CD8-positive, alpha-beta memory T cell (primary cell): ENCODE data around the gene CHST8. TPM values are rescaled to one million over a fixed set of nuclear protein-coding genes. Genes with fewer than 3 reads are reported as not detected.

Experiments used
- CTCF ChIA-PET: fragments of 350-600 bp; sonication (Branson Sonifier 250); formaldehyde crosslinking; loops from one replicate; lab custom pipeline; 2021; ENCODE audit warnings: antibody characterized with exemption; lab: Charles Lee
- POLR2A ChIA-PET: fragments of 350-600 bp; sonication (Branson Sonifier 250); formaldehyde crosslinking; loops from one replicate; lab custom pipeline; 2021; ENCODE audit warnings: antibody characterized with exemption; lab: Charles Lee
- DNase-seq, 5 donors: peaks; one replicate each; pipeline versions ENCODE4 v3.0.0 to v3.0.0-alpha.2; 2020 to 2022; ENCODE audit warnings: mixed read lengths in 1 of 5
- H3K27ac ChIP-seq: one replicate; pipeline ENCODE4 v1.7.0; 2013; ENCODE audit warnings: low read depth, mild to moderate bottlenecking, low read length, moderate library complexity
- H3K27me3 ChIP-seq: 2 replicates; pipeline ENCODE4 v1.7.0; 2013; ENCODE audit warnings: low read length, mild to moderate bottlenecking; ENCODE audit not compliant: insufficient read depth, poor library complexity, severe bottlenecking
- H3K36me3 ChIP-seq: 2 replicates; pipeline ENCODE4 v1.7.0; 2013; ENCODE audit warnings: mild to moderate bottlenecking, low read length, moderate library complexity; ENCODE audit not compliant: insufficient read depth
- H3K4me1 ChIP-seq: 2 replicates; pipeline ENCODE4 v1.7.0; 2013; ENCODE audit warnings: mild to moderate bottlenecking, low read length, moderate library complexity; ENCODE audit not compliant: insufficient read depth
- H3K4me3 ChIP-seq: 2 replicates; pipeline ENCODE4 v1.7.0; 2013; ENCODE audit warnings: mild to moderate bottlenecking, low read length
- H3K9me3 ChIP-seq: 2 replicates; pipeline ENCODE4 v1.7.0; 2013; ENCODE audit warnings: mild to moderate bottlenecking, low read length
- H3K27ac Mint-ChIP-seq, 8 donors: one replicate each; pipeline ENCODE4 v1.8.0; 2020 to 2021; ENCODE audit warnings: mixed read lengths in 8 of 8, mild to moderate bottlenecking in 6 of 8, inconsistent platforms in 3 of 8, moderate library complexity in 3 of 8
- H3K27me3 Mint-ChIP-seq, 2 donors: one replicate each; pipeline ENCODE4 v1.8.0; 2020 to 2021; ENCODE audit warnings: mixed read lengths in 2 of 2, mild to moderate bottlenecking in 1 of 2, moderate library complexity in 1 of 2
- H3K36me3 Mint-ChIP-seq, 3 donors: one replicate each; pipeline ENCODE4 v1.8.0; 2020 to 2021; ENCODE audit warnings: mixed read lengths in 3 of 3, inconsistent platforms in 1 of 3, mild to moderate bottlenecking in 1 of 3
- H3K4me1 Mint-ChIP-seq, 3 donors: one replicate each; pipeline ENCODE4 v1.8.0; 2020 to 2021; ENCODE audit warnings: mixed read lengths in 3 of 3, inconsistent platforms in 1 of 3, mild to moderate bottlenecking in 1 of 3
- H3K4me3 Mint-ChIP-seq, 7 donors: one replicate each; pipeline ENCODE4 v1.8.0; 2020 to 2021; ENCODE audit warnings: mixed read lengths in 7 of 7, mild to moderate bottlenecking in 6 of 7, moderate library complexity in 4 of 7, inconsistent platforms in 2 of 7
- H3K9me3 Mint-ChIP-seq, 5 donors: one replicate each; pipeline ENCODE4 v1.8.0; 2020 to 2022; ENCODE audit warnings: mixed read lengths in 5 of 5, mild to moderate bottlenecking in 3 of 5, moderate library complexity in 2 of 5, inconsistent platforms in 1 of 5
- polyA plus RNA-seq: library from polyadenylated mRNA; unstranded; fragments of 300-500 nt; fragmentation: Illumina TruSeq; gene quantifications from one replicate; pipeline ENCODE4 v1.2.3, GENCODE V29; 2021
- total RNA-seq, 2 experiments: library from RNA; stranded (reverse); gene quantifications; one replicate each; pipeline ENCODE4 v1.2.3, GENCODE V29; 2021

CHST8 gene
- total and polyA plus RNA-seq, 3 experiments from 2014 or later: not detected

DNA sequence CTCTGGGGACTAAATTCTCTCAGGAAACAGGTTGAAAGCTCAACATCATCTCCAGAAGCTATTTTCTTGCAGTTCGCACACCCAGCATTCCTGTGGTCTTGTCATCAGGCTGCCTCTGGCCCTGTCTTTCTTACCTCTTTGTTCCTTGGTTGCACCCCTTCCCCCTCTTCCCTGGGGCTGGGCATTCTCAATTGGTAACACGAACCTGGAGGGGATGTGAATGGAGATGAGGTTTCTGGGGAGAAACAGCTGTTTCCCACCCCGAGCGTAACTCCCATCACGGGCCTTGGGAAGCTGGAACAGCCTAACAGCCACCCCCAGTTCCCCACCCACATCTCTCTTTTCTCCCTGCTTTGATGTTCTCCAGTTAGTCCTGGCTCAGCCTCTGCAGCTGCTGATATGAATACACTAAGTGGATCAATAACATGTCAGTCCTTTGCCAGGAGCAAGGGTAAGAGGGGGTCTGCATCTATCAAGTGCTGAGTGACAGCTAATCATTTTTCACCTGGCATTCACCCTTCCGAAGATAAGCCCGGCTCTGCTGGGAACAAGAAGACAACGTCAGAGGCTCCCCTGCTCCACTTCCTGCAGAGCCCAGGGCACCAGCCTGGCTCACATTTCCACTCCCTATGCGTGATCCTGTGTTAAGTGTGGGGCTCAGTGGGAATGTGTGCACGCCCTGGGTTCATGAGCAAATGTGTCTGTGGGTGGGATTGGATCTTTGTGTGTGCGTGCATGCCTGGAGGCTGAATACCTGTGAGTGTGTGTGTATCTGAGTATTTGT, 100.9 kb downstream of the CHST8 start:
- peaks cover 16 to 24% of the 10 kb centered on the region in 2 donors for H3K27me3 Mint-ChIP-seq
- no peaks in the 10 kb centered on the region for H3K4me1 Mint-ChIP-seq
- Histone ChIP-seq H3K27me3 (no peaks in the 10 kb centered on the region), H3K4me3 (no peak overlapping the region), H3K27ac (no peak overlapping the region), H3K9me3 (no peaks in the 10 kb centered on the region), H3K4me1 (no peaks in the 10 kb centered on the region), H3K36me3 (no peaks in the 10 kb centered on the region)
- H3K4me3 Mint-ChIP-seq: no peak overlapping the region
- H3K36me3 Mint-ChIP-seq: no peaks in the 10 kb centered on the region
- peaks cover 0 to 10% (median 0%) of the 10 kb centered on the region in 5 donors for H3K9me3 Mint-ChIP-seq
- ChIA-PET CTCF (no interaction called here), POLR2A (no interaction called here)
- DNase-seq: no peak
- H3K27ac Mint-ChIP-seq: no peak overlapping the region

DNA sequence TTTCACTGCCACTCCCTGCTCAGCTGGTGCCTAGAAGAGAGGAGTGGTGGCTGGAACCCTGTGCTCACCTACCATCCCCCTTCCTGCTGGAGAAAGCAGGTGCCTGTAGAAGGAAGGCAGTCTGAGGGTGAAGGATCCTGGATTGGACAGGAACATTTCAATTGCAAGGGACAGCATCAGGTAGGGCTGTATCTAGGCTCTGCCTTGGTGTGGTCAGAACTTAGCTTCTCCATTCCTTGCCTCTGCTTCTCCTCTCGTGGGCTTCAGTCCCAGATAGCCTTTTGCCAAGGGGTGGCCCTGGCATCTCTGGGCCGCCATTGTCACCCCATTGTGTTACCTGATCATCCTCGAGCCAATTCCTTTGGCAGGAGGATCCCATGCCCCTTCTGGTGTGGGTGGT, 101.8 kb downstream of the CHST8 start:
- Mint-ChIP-seq H3K4me3 (peak overlapping the region in 1 of 7 donors; percentile 13), H3K27me3 (peaks cover 20 to 28% of the 10 kb centered on the region in 2 donors), H3K36me3 (no peaks in the 10 kb centered on the region), H3K9me3 (peaks cover 0 to 6% (median 0%) of the 10 kb centered on the region in 5 donors), H3K4me1 (no peaks in the 10 kb centered on the region), H3K27ac (peak overlapping the region in 1 of 8 donors; percentile 21)
- CTCF ChIA-PET: no interaction called here
- H3K27ac ChIP-seq: no peak overlapping the region
- POLR2A ChIA-PET: no interaction called here
- H3K9me3 ChIP-seq: no peaks in the 10 kb centered on the region
- no peak overlapping the region for H3K4me3 ChIP-seq
- no peaks in the 10 kb centered on the region for H3K4me1 ChIP-seq
- no peaks in the 10 kb centered on the region for H3K36me3 ChIP-seq
- DNase-seq: no peak
- H3K27me3 ChIP-seq: no peaks in the 10 kb centered on the region

DNA sequence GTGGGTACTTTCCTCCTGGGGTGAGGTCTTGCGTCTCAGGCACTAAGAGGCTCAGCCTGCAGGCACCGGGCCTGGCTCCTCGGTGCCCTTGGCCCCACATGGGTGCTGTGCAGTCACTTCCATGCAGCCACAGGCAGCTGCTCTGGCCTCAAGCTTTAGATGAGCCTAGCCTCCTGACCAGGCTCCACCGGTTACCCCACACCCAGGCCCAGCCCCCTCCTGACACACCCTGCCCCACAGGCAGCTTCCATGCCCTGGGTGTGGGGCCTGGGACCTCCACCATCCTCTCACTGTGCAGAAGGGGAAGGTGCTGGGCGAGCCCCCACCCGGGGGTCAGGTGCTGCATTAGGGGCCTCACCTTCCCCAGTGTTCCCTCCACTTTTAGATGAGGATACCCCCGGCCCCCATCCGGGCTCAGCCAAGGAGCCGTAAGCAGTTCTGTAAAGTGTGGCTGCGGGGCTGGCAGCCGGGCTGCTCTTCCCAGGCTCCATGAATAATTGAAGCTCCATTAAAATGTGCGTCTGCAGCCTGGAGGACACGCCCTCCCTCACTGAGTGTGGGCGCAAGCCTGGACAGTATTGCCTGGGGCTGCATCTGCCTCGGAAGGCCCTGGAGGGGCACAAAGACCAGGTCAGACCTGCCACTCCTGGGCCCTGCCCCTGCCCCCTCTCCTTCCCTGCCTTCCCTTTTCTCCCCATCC, 102.4 kb downstream of the CHST8 start:
- Mint-ChIP-seq H3K36me3 (no peaks in the 10 kb centered on the region), H3K27me3 (peaks cover 17 to 21% of the 10 kb centered on the region in 2 donors), H3K4me3 (no peak overlapping the region)

DNA sequence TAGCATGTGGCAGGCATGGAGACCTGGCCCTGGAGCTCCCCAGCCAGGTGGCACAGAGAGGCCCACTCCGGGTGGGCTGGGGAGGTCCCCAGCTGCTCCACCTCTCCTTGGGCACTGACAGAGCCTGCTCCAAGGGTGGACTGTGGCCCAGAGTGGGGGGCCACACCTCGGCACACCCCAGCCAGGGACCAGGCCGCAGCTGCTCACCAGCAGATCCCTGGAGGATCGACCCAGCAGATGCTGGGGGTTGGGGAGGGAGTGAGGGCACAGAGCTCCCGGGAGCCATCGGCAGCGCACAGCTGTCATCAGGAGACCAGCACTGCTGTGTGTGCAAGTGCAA, 102.9 kb downstream of the CHST8 start:
- Histone ChIP-seq H3K4me1 (no peaks in the 10 kb centered on the region), H3K27me3 (no peaks in the 10 kb centered on the region), H3K36me3 (no peaks in the 10 kb centered on the region), H3K4me3 (no peak overlapping the region), H3K9me3 (no peaks in the 10 kb centered on the region), H3K27ac (no peak overlapping the region)
- H3K9me3 Mint-ChIP-seq: peaks cover 0 to 6% (median 0%) of the 10 kb centered on the region in 5 donors
- H3K27me3 Mint-ChIP-seq: peaks cover 17 to 20% of the 10 kb centered on the region in 2 donors
- no peaks in the 10 kb centered on the region for H3K4me1 Mint-ChIP-seq
- H3K4me3 Mint-ChIP-seq: no peak overlapping the region
- CTCF ChIA-PET: no interaction called here
- POLR2A ChIA-PET: no interaction called here
- H3K36me3 Mint-ChIP-seq: no peaks in the 10 kb centered on the region
- no peak for DNase-seq
- H3K27ac Mint-ChIP-seq: no peak overlapping the region

More for the DNA sequence above, 102.4 kb downstream of the CHST8 start:
- Mint-ChIP-seq H3K27ac (no peak overlapping the region), H3K4me1 (no peaks in the 10 kb centered on the region), H3K9me3 (peaks cover 0 to 4% (median 0%) of the 10 kb centered on the region in 5 donors)
- DNase-seq: no peak
- ChIA-PET CTCF (no interaction called here), POLR2A (no interaction called here)
- Histone ChIP-seq H3K36me3 (no peaks in the 10 kb centered on the region), H3K4me1 (no peaks in the 10 kb centered on the region), H3K4me3 (no peak overlapping the region), H3K27me3 (no peaks in the 10 kb centered on the region), H3K9me3 (no peaks in the 10 kb centered on the region), H3K27ac (no peak overlapping the region)

DNA sequence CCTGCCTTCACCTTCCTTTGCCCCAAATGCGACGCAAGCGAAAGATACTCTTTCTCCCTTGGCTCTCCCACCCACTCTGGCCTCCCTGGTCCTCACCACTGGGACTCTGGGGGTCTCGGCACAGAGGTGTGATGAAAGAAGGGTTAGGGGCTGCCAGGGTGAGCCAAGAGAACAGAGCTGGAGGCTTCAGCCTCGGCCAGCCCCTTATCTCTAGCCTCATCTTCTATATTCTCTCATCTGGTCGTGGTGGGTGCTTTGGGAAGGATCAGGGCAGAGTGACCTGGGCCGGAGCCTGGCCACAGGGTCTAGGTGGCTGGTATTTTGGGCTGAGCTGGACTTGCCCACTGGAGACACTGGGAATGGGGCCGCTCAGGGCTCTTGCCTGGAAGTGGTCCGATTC, 103.8 kb downstream of the CHST8 start:
- no peak for DNase-seq
- Mint-ChIP-seq H3K36me3 (no peaks in the 10 kb centered on the region), H3K4me1 (no peaks in the 10 kb centered on the region), H3K27ac (no peak overlapping the region), H3K4me3 (no peak overlapping the region), H3K9me3 (peaks cover 0 to 5% (median 0%) of the 10 kb centered on the region in 5 donors), H3K27me3 (peaks cover 15 to 21% of the 10 kb centered on the region in 2 donors)
- Histone ChIP-seq H3K27ac (no peak overlapping the region), H3K36me3 (no peaks in the 10 kb centered on the region), H3K9me3 (no peaks in the 10 kb centered on the region), H3K4me3 (no peak overlapping the region), H3K27me3 (no peaks in the 10 kb centered on the region), H3K4me1 (no peaks in the 10 kb centered on the region)
- ChIA-PET POLR2A (no interaction called here), CTCF (no interaction called here)

DNA sequence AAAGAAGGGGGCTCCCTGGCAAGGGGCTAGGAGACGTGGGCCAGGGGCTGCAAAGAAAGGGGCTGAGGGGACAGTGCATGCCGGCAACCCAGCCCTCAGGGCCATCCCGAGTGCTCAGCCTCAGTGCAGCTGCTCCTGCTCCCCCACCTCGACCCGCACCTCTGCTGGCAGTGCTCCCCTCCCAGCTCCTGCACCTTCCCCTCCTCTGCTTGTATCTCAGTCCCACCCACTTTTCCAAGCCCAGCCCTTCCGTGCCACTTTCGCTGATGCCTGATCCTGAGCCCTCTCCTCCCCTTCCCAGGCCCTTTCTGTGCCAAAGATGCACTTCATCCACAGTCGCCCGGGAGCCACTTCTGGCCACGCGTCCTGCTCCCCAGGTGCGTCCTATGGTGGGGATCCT, 105.0 kb downstream of the CHST8 start:
- Mint-ChIP-seq H3K4me3 (no peak overlapping the region), H3K4me1 (no peaks in the 10 kb centered on the region)
- DNase-seq: no peak

DNA sequence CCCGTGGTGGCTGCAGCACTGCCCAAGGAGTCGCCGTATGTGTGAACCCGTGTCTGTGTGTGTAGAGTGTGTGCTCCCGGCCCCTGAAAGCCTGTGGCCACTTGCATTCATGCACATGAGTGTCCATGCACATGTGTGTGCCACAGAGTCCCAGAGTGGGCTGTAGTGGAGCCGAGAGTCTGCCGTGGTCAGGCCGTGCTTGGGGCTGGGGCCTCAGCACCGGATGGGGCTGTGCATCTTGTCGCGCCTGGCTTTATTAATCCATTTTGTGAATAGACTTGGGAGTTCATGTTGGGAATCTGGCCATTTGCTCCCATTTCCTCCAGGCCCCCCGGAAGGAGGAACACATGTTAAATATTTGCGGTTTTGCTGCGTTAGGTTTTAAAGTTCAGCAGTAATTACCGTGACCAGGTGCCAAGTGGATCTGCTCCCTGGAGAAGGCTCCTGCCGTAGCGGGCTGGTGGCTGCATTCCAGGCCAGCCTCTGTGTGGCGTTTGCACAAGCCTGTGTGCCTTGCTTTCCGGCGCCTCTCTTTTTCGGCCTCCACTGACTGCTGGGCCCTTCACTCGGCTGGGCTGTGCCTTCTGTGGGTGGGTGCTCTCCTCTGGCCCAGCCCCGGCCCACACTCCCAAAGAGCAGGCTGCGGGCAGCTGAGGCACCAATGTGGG, 105.7 kb downstream of the CHST8 start:
- no peaks in the 10 kb centered on the region for H3K4me1 ChIP-seq

More for the DNA sequence above, 105.0 kb downstream of the CHST8 start:
- Histone ChIP-seq H3K4me1 (no peaks in the 10 kb centered on the region), H3K9me3 (no peaks in the 10 kb centered on the region), H3K4me3 (no peak overlapping the region), H3K36me3 (no peaks in the 10 kb centered on the region), H3K27ac (no peak overlapping the region), H3K27me3 (no peaks in the 10 kb centered on the region)
- Mint-ChIP-seq H3K36me3 (no peaks in the 10 kb centered on the region), H3K9me3 (peaks cover 0 to 5% (median 0%) of the 10 kb centered on the region in 5 donors), H3K27me3 (peaks cover 13 to 19% of the 10 kb centered on the region in 2 donors), H3K27ac (no peak overlapping the region)
- CTCF ChIA-PET: no interaction called here
- POLR2A ChIA-PET: no interaction called here

DNA sequence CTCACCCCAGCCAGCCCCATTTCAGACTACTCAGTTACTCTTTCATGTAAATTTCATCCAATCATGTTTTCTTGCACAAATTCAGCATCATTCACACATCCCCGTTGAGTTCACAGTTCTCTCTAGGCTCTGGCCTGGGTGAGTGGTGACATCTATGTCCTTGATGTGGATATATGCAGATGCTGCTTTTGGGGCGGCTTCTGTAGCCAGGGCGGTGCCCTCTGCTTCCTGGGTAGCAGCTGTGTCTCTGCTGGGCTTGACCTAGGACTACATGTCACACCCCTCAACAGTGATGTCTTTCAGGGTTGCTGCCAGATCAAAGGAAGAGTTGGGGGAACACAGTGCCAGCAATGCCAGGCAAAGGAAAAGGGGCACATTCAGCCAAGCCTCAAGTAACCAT, 106.4 kb downstream of the CHST8 start:
- ChIA-PET CTCF (no interaction called here), POLR2A (no interaction called here)
- no peaks in the 10 kb centered on the region for H3K4me1 ChIP-seq
- Mint-ChIP-seq H3K4me3 (no peak overlapping the region), H3K36me3 (no peaks in the 10 kb centered on the region), H3K9me3 (peaks cover 0 to 5% (median 4%) of the 10 kb centered on the region in 5 donors), H3K27ac (no peak overlapping the region), H3K4me1 (no peaks in the 10 kb centered on the region), H3K27me3 (peaks cover 12 to 19% of the 10 kb centered on the region in 2 donors)
- no peak for DNase-seq
- no peak overlapping the region for H3K4me3 ChIP-seq
- no peak overlapping the region for H3K27ac ChIP-seq
- H3K9me3 ChIP-seq: no peaks in the 10 kb centered on the region
- H3K27me3 ChIP-seq: no peaks in the 10 kb centered on the region
- no peaks in the 10 kb centered on the region for H3K36me3 ChIP-seq

More for the DNA sequence above, 105.7 kb downstream of the CHST8 start:
- POLR2A ChIA-PET: no interaction called here
- peaks cover 12 to 19% of the 10 kb centered on the region in 2 donors for H3K27me3 Mint-ChIP-seq
- H3K27ac Mint-ChIP-seq: no peak overlapping the region
- CTCF ChIA-PET: no interaction called here
- no peak overlapping the region for H3K4me3 ChIP-seq
- H3K4me3 Mint-ChIP-seq: no peak overlapping the region
- no peaks in the 10 kb centered on the region for H3K4me1 Mint-ChIP-seq
- H3K9me3 ChIP-seq: no peaks in the 10 kb centered on the region
- no peak for DNase-seq
- no peaks in the 10 kb centered on the region for H3K36me3 ChIP-seq
- H3K36me3 Mint-ChIP-seq: no peaks in the 10 kb centered on the region
- no peaks in the 10 kb centered on the region for H3K27me3 ChIP-seq
- H3K27ac ChIP-seq: no peak overlapping the region
- peaks cover 0 to 5% (median under 1%) of the 10 kb centered on the region in 5 donors for H3K9me3 Mint-ChIP-seq
